Limb (tissue), 2 donors: ENCODE data around the gene ENPP6.
"Not testable (repeated sequence)": the region's sequence is repeated elsewhere in the genome, so short reads cannot be mapped to it uniquely, and the experiment has no call there.

ENCODE experiments used
- DNase-seq, 2 donors: peaks; one replicate each; pipeline ENCODE4 v3.0.0-alpha.2; 2016; ENCODE audit errors: extremely low spot score in 2 of 2

Gene ENPP6

DNA sequence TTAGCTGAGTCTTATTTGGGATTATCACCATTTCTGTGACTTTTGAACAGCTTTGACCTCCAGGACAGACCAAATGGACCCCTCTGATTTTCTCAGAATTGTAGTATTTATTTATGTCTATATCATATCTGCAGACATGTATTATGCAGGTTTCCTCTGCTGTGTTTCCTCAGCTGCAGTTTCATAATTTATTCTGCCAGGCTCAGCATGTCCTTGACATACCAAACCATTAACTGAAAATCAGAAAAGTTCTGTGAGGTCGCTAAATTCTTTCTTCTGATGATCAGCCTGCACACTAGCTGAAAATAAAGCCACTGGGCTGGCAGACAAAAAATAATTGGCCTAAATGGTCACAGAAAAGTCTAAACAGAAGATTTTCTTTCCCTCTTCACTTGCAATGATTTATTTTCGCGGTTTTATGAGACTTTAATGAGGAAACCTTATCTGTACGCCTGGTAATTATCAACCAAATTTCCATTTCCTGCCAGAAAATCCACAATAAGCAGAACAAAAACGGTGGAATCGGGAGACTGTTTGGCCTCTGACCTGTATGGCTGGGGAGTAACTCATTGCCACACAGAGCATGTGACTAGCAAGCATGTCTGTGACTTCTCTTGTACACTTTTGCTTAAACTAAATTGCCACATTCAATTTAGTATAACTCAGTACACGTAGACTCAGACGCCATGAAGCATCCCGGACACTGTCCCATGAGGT, 150.9 kb downstream of the ENPP6 start:
- DNase-seq, result no peak

DNA sequence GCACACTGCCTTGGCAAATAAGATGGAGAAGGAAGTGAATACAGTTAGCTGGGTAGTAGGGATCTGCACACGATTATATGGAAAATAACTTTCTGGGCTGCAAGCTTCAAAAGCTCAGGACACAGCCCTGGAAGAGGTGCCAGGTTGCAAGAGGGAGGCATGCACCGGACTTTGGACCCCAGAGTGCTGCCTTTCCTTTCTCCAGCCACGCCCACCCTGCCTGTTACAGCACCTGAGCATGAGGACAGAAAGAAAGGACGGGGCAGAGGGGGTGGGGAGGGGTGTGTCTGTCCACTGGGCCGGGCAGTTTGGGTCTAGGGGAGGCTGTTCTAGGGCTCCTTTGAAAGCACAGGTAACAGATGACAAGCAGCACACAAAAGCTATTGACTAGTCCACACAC, 152.8 kb downstream of the ENPP6 start:
- no peak for DNase-seq

DNA sequence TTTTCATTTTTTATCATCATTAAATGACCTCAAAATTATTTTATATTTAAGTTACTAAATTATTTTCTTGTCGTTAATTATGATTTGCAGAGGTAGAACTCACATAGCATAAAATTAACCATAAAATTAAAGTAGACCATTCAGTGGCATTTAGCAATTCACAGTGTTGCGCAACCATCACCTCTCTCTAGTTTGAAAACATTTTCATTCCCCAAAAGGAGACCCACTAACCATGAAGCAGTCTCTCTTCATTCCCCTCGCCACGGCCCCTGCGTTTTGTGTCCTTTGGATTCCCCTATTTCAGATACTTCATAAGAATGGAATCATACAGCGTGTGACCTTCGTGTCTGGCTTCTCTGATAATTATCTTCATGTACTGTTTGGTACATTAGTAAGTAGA, 154.9 kb downstream of the ENPP6 start:
- no peak for DNase-seq

DNA sequence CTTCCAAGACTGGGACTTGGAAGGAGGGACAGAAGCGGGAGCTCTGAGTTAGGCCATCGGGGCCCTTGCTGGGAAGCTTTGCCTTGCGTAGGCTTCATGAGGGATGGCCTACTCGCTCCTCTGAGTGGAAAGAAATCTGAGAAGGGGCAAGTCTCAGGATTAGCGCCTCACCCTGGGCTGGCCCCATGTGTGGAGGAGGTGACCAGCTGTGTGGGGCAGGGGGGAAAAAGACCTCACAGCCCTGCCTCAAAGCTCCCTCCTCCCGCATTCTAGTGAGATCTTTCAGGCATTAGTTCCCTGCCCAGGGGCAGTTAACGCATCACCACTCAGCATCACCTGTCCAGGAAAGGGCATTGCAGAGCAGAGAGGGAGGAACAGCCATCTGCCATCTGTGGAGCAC, 156.1 kb downstream of the ENPP6 start:
- DNase-seq, result no peak

DNA sequence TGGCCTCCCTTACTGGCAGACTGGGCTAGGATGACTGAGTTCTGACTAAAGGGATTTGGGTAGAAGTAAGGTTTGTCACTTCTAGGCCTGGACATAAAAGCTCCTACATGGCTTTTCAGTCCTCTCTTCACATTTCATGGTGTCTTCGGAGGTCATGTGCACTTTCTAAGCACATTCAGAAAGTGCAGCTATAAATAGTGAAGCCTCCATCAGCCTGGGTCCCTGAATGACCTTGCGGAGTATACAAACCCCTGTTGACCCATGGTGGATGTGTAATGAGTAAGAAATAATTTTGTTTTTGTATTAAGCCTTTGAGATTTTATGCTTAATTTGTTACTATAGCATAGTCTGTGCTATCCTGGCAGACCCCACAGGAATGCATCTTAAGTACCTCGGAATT, 158.6 kb downstream of the ENPP6 start:
- DNase-seq, result no peak

DNA sequence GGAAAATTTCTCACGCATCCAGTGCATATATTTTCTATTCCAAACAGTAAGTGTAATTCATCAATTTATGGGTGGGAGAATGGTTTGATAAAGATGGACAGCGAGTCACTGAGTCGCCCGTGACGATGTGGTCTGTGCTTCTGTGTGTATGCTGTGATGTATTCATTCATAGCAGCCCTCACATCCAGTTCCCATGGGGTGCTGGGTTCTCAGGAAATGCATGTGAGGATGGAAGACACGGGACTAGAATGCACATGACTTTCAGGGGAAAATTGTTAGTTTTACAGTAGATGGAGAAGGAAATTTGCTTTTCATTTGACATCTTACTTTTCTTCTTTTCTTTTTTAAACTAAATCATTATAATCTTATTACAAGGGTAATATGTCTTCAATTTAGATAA, 159.6 kb downstream of the ENPP6 start:
- no peak for DNase-seq

DNA sequence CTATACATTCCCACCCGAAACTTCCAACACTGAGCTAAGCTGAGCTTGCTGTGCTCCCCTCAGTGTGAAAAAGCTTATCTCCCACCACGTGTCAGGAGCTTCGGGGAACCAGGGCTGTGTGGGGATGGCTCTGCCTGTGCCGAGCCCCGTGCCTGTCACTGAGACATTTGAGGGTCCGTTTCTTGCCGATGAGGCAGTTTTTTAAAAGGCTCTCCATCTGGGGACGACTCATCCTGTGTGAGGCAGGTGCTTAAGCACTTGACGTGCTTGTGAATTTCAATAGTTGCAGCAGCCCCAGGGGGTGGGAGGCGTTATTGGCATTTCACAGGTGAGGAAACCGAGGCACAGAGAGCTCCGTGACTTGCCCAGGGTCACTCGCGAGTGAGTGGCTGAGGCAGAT, 160.8 kb downstream of the ENPP6 start:
- DNase-seq, result no peak

DNA sequence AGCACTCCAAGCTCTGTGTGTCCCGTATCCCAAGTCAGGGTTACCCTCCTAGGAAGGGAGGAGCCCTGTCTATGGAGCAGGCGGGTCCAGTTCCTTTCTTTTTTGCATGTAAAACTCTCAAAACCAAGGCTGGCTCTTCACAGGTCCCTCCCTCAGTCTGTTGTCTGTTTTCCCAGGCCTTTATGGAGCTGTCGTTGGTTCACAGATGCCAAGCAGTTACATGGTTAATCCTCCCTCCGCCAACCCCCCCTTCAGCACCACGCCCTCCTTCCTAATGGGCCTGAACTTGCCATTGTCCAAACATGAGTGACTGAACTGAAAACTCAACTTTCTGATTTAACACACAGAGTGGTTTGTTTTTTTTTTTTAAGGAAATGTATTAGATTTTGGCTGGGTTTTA, 164.2 kb downstream of the ENPP6 start:
- DNase-seq, result no peak

DNA sequence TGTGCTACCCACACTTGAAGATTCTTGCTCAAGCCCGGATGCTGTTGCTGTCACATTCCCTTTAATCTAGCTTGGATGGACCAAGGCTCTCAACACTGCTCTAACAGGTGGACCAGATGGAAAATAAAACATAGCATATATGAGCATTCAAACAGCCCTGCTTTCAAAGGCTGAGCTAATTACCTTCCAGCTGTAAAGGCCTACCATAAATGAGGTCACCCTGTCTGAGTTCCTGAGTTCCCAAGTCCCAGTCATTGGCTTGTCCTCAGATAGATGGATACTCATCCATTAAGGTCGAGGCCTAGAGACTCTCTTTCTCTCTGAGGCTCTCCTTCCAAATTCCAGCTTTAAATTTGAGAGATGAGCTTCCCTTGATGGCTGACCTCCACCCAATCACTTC, 165.1 kb downstream of the ENPP6 start:
- DNase-seq, result no peak

DNA sequence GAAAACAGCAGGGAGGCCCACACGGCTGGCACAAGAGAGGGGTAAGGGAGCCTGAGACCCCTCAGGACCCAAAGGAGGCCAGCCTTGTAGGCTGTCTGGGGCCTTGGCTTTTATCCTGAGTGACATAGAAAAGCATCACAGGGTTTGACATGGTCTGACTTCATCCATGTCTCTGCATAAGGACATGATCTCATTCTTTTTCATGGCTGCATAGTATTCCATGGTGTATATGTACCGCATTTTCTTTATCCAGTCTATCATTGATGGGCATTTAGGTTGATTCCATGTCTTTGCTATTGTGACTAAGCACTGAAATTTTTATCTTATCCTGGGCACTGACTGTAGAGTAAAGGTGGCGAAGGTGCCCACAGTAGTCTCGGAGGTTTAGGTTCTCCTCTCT, 166.4 kb downstream of the ENPP6 start:
- DNase-seq, result not testable (repeated sequence)

DNA sequence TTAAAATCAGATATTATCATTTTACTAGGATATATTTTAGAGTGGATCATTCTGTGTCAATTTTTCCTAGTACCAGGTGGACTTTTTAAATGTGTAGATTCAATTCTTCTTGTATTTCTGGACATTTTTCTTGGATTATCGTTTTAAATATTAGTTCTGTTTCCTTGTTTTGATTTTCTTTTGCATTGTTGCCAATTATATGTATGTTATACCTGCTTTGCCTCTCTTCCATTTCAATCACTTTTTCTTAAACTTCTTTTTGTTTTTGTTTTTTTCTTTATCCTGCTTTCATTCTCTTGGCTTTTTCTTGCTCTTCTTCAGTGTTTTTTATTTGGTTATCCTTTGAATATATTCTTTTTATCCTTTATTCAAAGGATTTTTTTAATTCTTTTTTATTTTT, 171.5 kb downstream of the ENPP6 start:
- no peak for DNase-seq

DNA sequence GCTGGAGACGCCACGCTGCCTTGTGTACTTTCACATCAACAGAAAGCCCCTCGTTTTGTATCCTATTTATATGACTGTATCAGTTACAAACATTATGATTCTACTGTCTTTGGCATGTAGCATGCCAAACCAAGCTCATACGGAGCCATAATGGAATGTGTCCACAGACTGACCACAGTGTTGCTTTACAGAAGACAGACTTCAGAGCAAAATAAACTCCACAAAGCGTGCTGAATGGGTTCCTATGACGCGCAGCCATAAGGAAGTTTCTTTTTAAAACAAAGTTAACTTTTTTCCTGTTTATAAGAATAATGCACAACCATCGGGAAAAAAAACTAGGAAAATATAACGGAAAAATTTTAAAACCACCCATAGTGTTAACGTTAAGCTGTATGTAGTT, 176.5 kb downstream of the ENPP6 start:
- no peak for DNase-seq

DNA sequence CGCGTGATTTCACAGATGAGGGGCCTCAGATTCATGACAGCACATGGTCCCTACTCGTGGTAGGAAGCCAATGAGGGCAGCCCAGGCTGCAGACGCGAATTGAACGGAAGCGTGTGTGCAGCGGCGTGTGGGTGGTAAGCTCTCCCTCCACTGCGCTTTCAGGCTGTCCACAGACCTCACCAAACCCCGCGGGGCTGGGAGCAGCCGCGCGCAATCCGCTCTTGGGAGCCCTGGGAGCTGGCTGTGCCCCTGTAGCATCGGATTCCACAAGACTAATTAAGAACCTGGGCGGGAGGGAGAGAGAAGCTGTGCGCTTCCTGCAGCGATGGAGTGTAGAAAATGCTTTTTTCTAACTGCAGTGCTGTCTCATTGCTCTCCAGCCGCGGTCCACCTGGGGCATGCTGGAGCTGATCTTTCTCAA, 177.7 kb downstream of the ENPP6 start:
- peak in 1 of 2 donors; percentile 54 for DNase-seq
